ENCODE measurements around the gene LRBA.
A peak's percentile ranks its signal among the peaks of the same experiment; 100 is the strongest.

LRBA gene

GRCh38 chr4:150591904-150592303, 423.2 kb downstream of the LRBA start:
- FAIRE-seq (no peak), DNase-seq (ENCODE audit: insufficient read length, low spot score) (no peak)
- TF ChIP-seq POLR2A (IDR thresholded peaks at IDR 0.05; ENCODE audit: low read depth, low read length) (no peak), TAF1 (IDR thresholded peaks at IDR 0.05; ENCODE audit: low read depth, low read length) (no peak), POLR2AphosphoS5 (IDR thresholded peaks at IDR 0.05; ENCODE audit: low read depth, low read length) (no peak), POU2F2 (IDR thresholded peaks at IDR 0.05; ENCODE audit: low read depth, low read length) (no peak), SPI1 (IDR thresholded peaks at IDR 0.05; ENCODE audit: low read depth, low read length) (no peak), PAX5 (IDR thresholded peaks at IDR 0.05; ENCODE audit: insufficient read depth, low read length, severe bottlenecking) (no peak)

- DNase-seq (ENCODE audit: insufficient read length, low spot score) (no peak), FAIRE-seq (no peak)
- TF ChIP-seq TAF1 (IDR thresholded peaks at IDR 0.05; ENCODE audit: low read depth, low read length), result no peak
- TF ChIP-seq POLR2AphosphoS5 (IDR thresholded peaks at IDR 0.05; ENCODE audit: low read depth, low read length), result no peak
- no peak for TF ChIP-seq POU2F2 (IDR thresholded peaks at IDR 0.05; ENCODE audit: low read depth, low read length)
- TF ChIP-seq POLR2A (IDR thresholded peaks at IDR 0.05; ENCODE audit: low read depth, low read length), result no peak
- TF ChIP-seq PAX5 (IDR thresholded peaks at IDR 0.05; ENCODE audit: insufficient read depth, low read length, severe bottlenecking), result no peak
- TF ChIP-seq SPI1 (IDR thresholded peaks at IDR 0.05; ENCODE audit: low read depth, low read length), result no peak
Observed at GRCh38 chr4:150591406-150591805, 423.7 kb downstream of the LRBA start.

GRCh38 chr4:150590631-150591030, 424.5 kb downstream of the LRBA start:
- TF ChIP-seq TAF1 (IDR thresholded peaks at IDR 0.05; ENCODE audit: low read depth, low read length), result no peak
- TF ChIP-seq POLR2AphosphoS5 (IDR thresholded peaks at IDR 0.05; ENCODE audit: low read depth, low read length), result no peak
- DNase-seq (ENCODE audit: insufficient read length, low spot score) (no peak), FAIRE-seq (peak; percentile 35)

- DNase-seq (ENCODE audit: insufficient read length, low spot score), result no peak
- no peak for FAIRE-seq
- TF ChIP-seq POLR2AphosphoS5 (IDR thresholded peaks at IDR 0.05; ENCODE audit: low read depth, low read length) (no peak), SPI1 (IDR thresholded peaks at IDR 0.05; ENCODE audit: low read depth, low read length) (no peak), POLR2A (IDR thresholded peaks at IDR 0.05; ENCODE audit: low read depth, low read length) (no peak), POU2F2 (IDR thresholded peaks at IDR 0.05; ENCODE audit: low read depth, low read length) (no peak), PAX5 (IDR thresholded peaks at IDR 0.05; ENCODE audit: insufficient read depth, low read length, severe bottlenecking) (no peak), TAF1 (IDR thresholded peaks at IDR 0.05; ENCODE audit: low read depth, low read length) (no peak)
Observed at GRCh38 chr4:150589157-150589556, 425.9 kb downstream of the LRBA start.

GRCh38 chr4:150588316-150588715, 426.8 kb downstream of the LRBA start:
- TF ChIP-seq PAX5 (IDR thresholded peaks at IDR 0.05; ENCODE audit: insufficient read depth, low read length, severe bottlenecking) (no peak), TAF1 (IDR thresholded peaks at IDR 0.05; ENCODE audit: low read depth, low read length) (no peak), POLR2AphosphoS5 (IDR thresholded peaks at IDR 0.05; ENCODE audit: low read depth, low read length) (no peak), POU2F2 (IDR thresholded peaks at IDR 0.05; ENCODE audit: low read depth, low read length) (no peak), SPI1 (IDR thresholded peaks at IDR 0.05; ENCODE audit: low read depth, low read length) (no peak), POLR2A (IDR thresholded peaks at IDR 0.05; ENCODE audit: low read depth, low read length) (no peak)
- no peak for FAIRE-seq
- no peak for DNase-seq (ENCODE audit: insufficient read length, low spot score)

GRCh38 chr4:150586162-150586810, 428.8 kb downstream of the LRBA start:
- TF ChIP-seq POLR2A (IDR thresholded peaks at IDR 0.05; ENCODE audit: low read depth, low read length), result no peak
- no peak for TF ChIP-seq TAF1 (IDR thresholded peaks at IDR 0.05; ENCODE audit: low read depth, low read length)
- TF ChIP-seq PAX5 (IDR thresholded peaks at IDR 0.05; ENCODE audit: insufficient read depth, low read length, severe bottlenecking), result no peak
- no peak for TF ChIP-seq SPI1 (IDR thresholded peaks at IDR 0.05; ENCODE audit: low read depth, low read length)
- no peak for TF ChIP-seq POLR2AphosphoS5 (IDR thresholded peaks at IDR 0.05; ENCODE audit: low read depth, low read length)
- no peak for DNase-seq (ENCODE audit: insufficient read length, low spot score)
- FAIRE-seq, result no peak

- no peak for FAIRE-seq
- no peak for TF ChIP-seq POU2F2 (IDR thresholded peaks at IDR 0.05; ENCODE audit: low read depth, low read length)
- TF ChIP-seq POLR2A (IDR thresholded peaks at IDR 0.05; ENCODE audit: low read depth, low read length), result no peak
- no peak for TF ChIP-seq SPI1 (IDR thresholded peaks at IDR 0.05; ENCODE audit: low read depth, low read length)
- TF ChIP-seq POLR2AphosphoS5 (IDR thresholded peaks at IDR 0.05; ENCODE audit: low read depth, low read length), result no peak
- TF ChIP-seq PAX5 (IDR thresholded peaks at IDR 0.05; ENCODE audit: insufficient read depth, low read length, severe bottlenecking), result no peak
- no peak for TF ChIP-seq TAF1 (IDR thresholded peaks at IDR 0.05; ENCODE audit: low read depth, low read length)
Observed at GRCh38 chr4:150585611-150586010, 429.5 kb downstream of the LRBA start.

GRCh38 chr4:150584111-150584915, 430.8 kb downstream of the LRBA start:
- TF ChIP-seq SPI1 (IDR thresholded peaks at IDR 0.05; ENCODE audit: low read depth, low read length), result no peak
- no peak for TF ChIP-seq POLR2AphosphoS5 (IDR thresholded peaks at IDR 0.05; ENCODE audit: low read depth, low read length)
- TF ChIP-seq POU2F2 (IDR thresholded peaks at IDR 0.05; ENCODE audit: low read depth, low read length), result no peak
- no peak for TF ChIP-seq TAF1 (IDR thresholded peaks at IDR 0.05; ENCODE audit: low read depth, low read length)
- no peak for TF ChIP-seq PAX5 (IDR thresholded peaks at IDR 0.05; ENCODE audit: insufficient read depth, low read length, severe bottlenecking)
- no peak for TF ChIP-seq POLR2A (IDR thresholded peaks at IDR 0.05; ENCODE audit: low read depth, low read length)
- FAIRE-seq (no peak), DNase-seq (ENCODE audit: insufficient read length, low spot score) (no peak)

More at GRCh38 chr4:150585611-150586010, 429.5 kb downstream of the LRBA start:
- DNase-seq (ENCODE audit: insufficient read length, low spot score), result no peak

- TF ChIP-seq POLR2AphosphoS5 (IDR thresholded peaks at IDR 0.05; ENCODE audit: low read depth, low read length), result no peak
- no peak for TF ChIP-seq PAX5 (IDR thresholded peaks at IDR 0.05; ENCODE audit: insufficient read depth, low read length, severe bottlenecking)
- TF ChIP-seq TAF1 (IDR thresholded peaks at IDR 0.05; ENCODE audit: low read depth, low read length), result no peak
- TF ChIP-seq POU2F2 (IDR thresholded peaks at IDR 0.05; ENCODE audit: low read depth, low read length), result no peak
- no peak for TF ChIP-seq POLR2A (IDR thresholded peaks at IDR 0.05; ENCODE audit: low read depth, low read length)
- no peak for TF ChIP-seq SPI1 (IDR thresholded peaks at IDR 0.05; ENCODE audit: low read depth, low read length)
- FAIRE-seq (no peak), DNase-seq (ENCODE audit: insufficient read length, low spot score) (no peak)
Observed at GRCh38 chr4:150583287-150584110, 431.6 kb downstream of the LRBA start.

All from GM12891 (cell line).